HG03196 (cell line): ENCODE results near the gene SPDYE2B.
"Not testable (repeated sequence)": the region's sequence is repeated elsewhere in the genome, so short reads cannot be mapped to it uniquely, and the experiment has no call there.

Experiments used
- ATAC-seq: cut with Tn5 transposase; IDR thresholded peaks from one replicate; pipeline ENCODE4 v1.9.1; 2021; ENCODE audit not compliant: unreplicated experiment

SPDYE2B gene

GRCh38 chr7:102649924-102650323, at the start of gene SPDYE2B:
TSS of gene SPDYE2B (plus strand) at chr7:102650319. CDS start at chr7:102652349, 2,030 bp downstream.
- ATAC-seq, result not testable (repeated sequence)

- not testable (repeated sequence) for ATAC-seq
Measured at GRCh38 chr7:102602317-102602716, 47.8 kb upstream of the SPDYE2B start.

GRCh38 chr7:102604431-102605145, 45.5 kb upstream of the SPDYE2B start:
- not testable (repeated sequence) for ATAC-seq

GRCh38 chr7:102606848-102607247, 43.3 kb upstream of the SPDYE2B start:
- ATAC-seq, result not testable (repeated sequence)

- not testable (repeated sequence) for ATAC-seq
Measured at GRCh38 chr7:102609734-102610133, 40.4 kb upstream of the SPDYE2B start.

- not testable (repeated sequence) for ATAC-seq
Measured at GRCh38 chr7:102610441-102610840, 39.7 kb upstream of the SPDYE2B start.

- ATAC-seq, result not testable (repeated sequence)
Measured at GRCh38 chr7:102611013-102611674, 39.0 kb upstream of the SPDYE2B start.

GRCh38 chr7:102611675-102612325, 38.3 kb upstream of the SPDYE2B start:
- not testable (repeated sequence) for ATAC-seq

- peak; percentile 53 for ATAC-seq
Measured at GRCh38 chr7:102613575-102614345, 36.4 kb upstream of the SPDYE2B start.

- ATAC-seq, result peak; percentile 24
Measured at GRCh38 chr7:102614346-102614697, 35.8 kb upstream of the SPDYE2B start.

GRCh38 chr7:102614873-102615272, 35.2 kb upstream of the SPDYE2B start:
- ATAC-seq, result not testable (repeated sequence)

- ATAC-seq, result not testable (repeated sequence)
Measured at GRCh38 chr7:102615930-102616329, 34.2 kb upstream of the SPDYE2B start.

GRCh38 chr7:102616507-102617125, 33.5 kb upstream of the SPDYE2B start, which contains the start of gene RASA4:
TSS of gene RASA4 (minus strand) at chr7:102616756. CDS start at chr7:102616689, 67 bp downstream.
- peak; percentile 55 for ATAC-seq

- not testable (repeated sequence) for ATAC-seq
Measured at GRCh38 chr7:102618122-102618521, 32.0 kb upstream of the SPDYE2B start.

- ATAC-seq, result not testable (repeated sequence)
Measured at GRCh38 chr7:102627271-102627904, 22.7 kb upstream of the SPDYE2B start.

- not testable (repeated sequence) for ATAC-seq
Measured at GRCh38 chr7:102630622-102631021, 19.5 kb upstream of the SPDYE2B start.

- ATAC-seq, result not testable (repeated sequence)
Measured at GRCh38 chr7:102634299-102634698, 15.8 kb upstream of the SPDYE2B start.

- ATAC-seq, result not testable (repeated sequence)
Measured at GRCh38 chr7:102635354-102635753, 14.8 kb upstream of the SPDYE2B start.

GRCh38 chr7:102636956-102637355, 13.2 kb upstream of the SPDYE2B start:
- not testable (repeated sequence) for ATAC-seq

GRCh38 chr7:102638848-102639247, 11.3 kb upstream of the SPDYE2B start:
- not testable (repeated sequence) for ATAC-seq
